H9 (cell line): ENCODE data around the gene FBXL13. TPM values are rescaled to one million over a fixed set of nuclear protein-coding genes. Genes with fewer than 3 reads are reported as not detected.
"Not testable (repeated sequence)": the region's sequence is repeated elsewhere in the genome, so short reads cannot be mapped to it uniquely, and the experiment has no call there.

Experiments
- DNase-seq: peaks from one replicate; pipeline ENCODE4 v3.0.0-alpha.2; 2017
- H2AFZ ChIP-seq: one replicate; pipeline ENCODE4 v1.6.1; 2013; ENCODE audit warnings: mild to moderate bottlenecking, low read length, control low read depth, moderate library complexity
- H2AK5ac ChIP-seq: 2 replicates; pipeline ENCODE4 v1.6.1; 2013; ENCODE audit warnings: low read length, control low read depth, mixed read lengths; ENCODE audit not compliant: insufficient read length
- H2BK120ac ChIP-seq: one replicate; pipeline ENCODE4 v1.6.1; 2013; ENCODE audit warnings: low read depth, mild to moderate bottlenecking, low read length, control low read depth, inconsistent platforms; ENCODE audit not compliant: poor library complexity, severe bottlenecking
- H2BK12ac ChIP-seq: 2 replicates; pipeline ENCODE4 v1.6.1; 2013; ENCODE audit warnings: low read length, control low read depth, mixed read lengths, low read depth; ENCODE audit not compliant: insufficient read length
- H2BK15ac ChIP-seq: 2 replicates; pipeline ENCODE4 v1.6.1; 2013; ENCODE audit warnings: low read depth, low read length, control low read depth
- H2BK20ac ChIP-seq: one replicate; pipeline ENCODE4 v1.6.1; 2013; ENCODE audit warnings: low read depth, mild to moderate bottlenecking, low read length, control low read depth, inconsistent platforms; ENCODE audit not compliant: poor library complexity, severe bottlenecking
- H2BK5ac ChIP-seq: 2 replicates; pipeline ENCODE4 v1.6.1; 2013; ENCODE audit warnings: low read length, control low read depth, mixed read lengths; ENCODE audit not compliant: insufficient read length
- H3K14ac ChIP-seq: 2 replicates; pipeline ENCODE4 v1.6.1; 2013; ENCODE audit warnings: low read length, control low read depth; ENCODE audit not compliant: insufficient read depth
- H3K18ac ChIP-seq: 2 replicates; pipeline ENCODE4 v1.6.1; 2013; ENCODE audit warnings: low read depth, mild to moderate bottlenecking, mixed read lengths, low read length, control low read depth; ENCODE audit not compliant: insufficient read length
- H3K23ac ChIP-seq: 2 replicates; pipeline ENCODE4 v1.6.1; 2013; ENCODE audit warnings: low read length, control low read depth, mixed read lengths, low read depth; ENCODE audit not compliant: insufficient read length
- H3K23me2 ChIP-seq: 2 replicates; pipeline ENCODE4 v1.6.1; 2013; ENCODE audit warnings: low read depth, mild to moderate bottlenecking, mixed read lengths, low read length, control low read depth; ENCODE audit not compliant: insufficient read length, poor library complexity, severe bottlenecking
- H3K27ac ChIP-seq: 2 replicates; pipeline ENCODE4 v1.5.1; 2013; ENCODE audit warnings: low read length, control low read depth, mixed read lengths, low read depth; ENCODE audit not compliant: insufficient read length
- H3K27me3 ChIP-seq: 2 replicates; pipeline ENCODE4 v1.6.1; 2013; ENCODE audit warnings: low read length, control low read depth, inconsistent platforms; ENCODE audit not compliant: insufficient read depth
- H3K4ac ChIP-seq: 2 replicates; pipeline ENCODE4 v1.6.1; 2013; ENCODE audit warnings: low read depth, mild to moderate bottlenecking, control low read depth, inconsistent platforms, low read length, moderate library complexity
- H3K4me1 ChIP-seq: 2 replicates; pipeline ENCODE4 v1.6.1; 2013; ENCODE audit warnings: low read length, control low read depth, inconsistent platforms; ENCODE audit not compliant: insufficient read depth
- H3K4me2 ChIP-seq: 2 replicates; pipeline ENCODE4 v1.6.1; 2013; ENCODE audit warnings: low read length, control low read depth, mixed read lengths; ENCODE audit not compliant: insufficient read length, insufficient read depth
- H3K56ac ChIP-seq: 2 replicates; pipeline ENCODE4 v1.6.1; 2013; ENCODE audit warnings: low read depth, mild to moderate bottlenecking, mixed read lengths, low read length, control low read depth; ENCODE audit not compliant: insufficient read length
- H3K79me1 ChIP-seq: 2 replicates; pipeline ENCODE4 v1.6.1; 2013; ENCODE audit warnings: low read depth, mild to moderate bottlenecking, moderate library complexity, low read length, control low read depth, inconsistent platforms; ENCODE audit not compliant: insufficient read depth, poor library complexity, severe bottlenecking
- H3K79me2 ChIP-seq: 2 replicates; pipeline ENCODE4 v1.6.1; 2013; ENCODE audit warnings: low read length, control low read depth, inconsistent platforms; ENCODE audit not compliant: insufficient read depth
- H3K9ac ChIP-seq: 2 replicates; pipeline ENCODE4 v1.6.1; 2013; ENCODE audit warnings: low read length, control low read depth, mixed read lengths; ENCODE audit not compliant: insufficient read length; ENCODE audit errors: extremely low read depth
- H3K9me3 ChIP-seq: one replicate; pipeline ENCODE4 v1.6.1; 2013; ENCODE audit warnings: low read depth, low read length, inconsistent platforms; ENCODE audit not compliant: control insufficient read depth
- H3T11ph ChIP-seq: one replicate; pipeline ENCODE4 v1.6.1; 2013; ENCODE audit warnings: mild to moderate bottlenecking, low read length, control low read depth, inconsistent platforms
- H4K20me1 ChIP-seq: one replicate; pipeline ENCODE4 v1.6.1; 2013; ENCODE audit not compliant: control insufficient read depth, insufficient read length, insufficient read depth
- H4K5ac ChIP-seq: 2 replicates; pipeline ENCODE4 v1.6.1; 2013; ENCODE audit warnings: low read depth, mild to moderate bottlenecking, mixed read lengths, low read length, control low read depth; ENCODE audit not compliant: insufficient read length
- H4K8ac ChIP-seq: replicated peaks from 2 replicates; pipeline ENCODE4 v1.6.1; 2013; ENCODE audit warnings: low read length, control low read depth, mixed read lengths, low read depth; ENCODE audit not compliant: insufficient read length
- H4K91ac ChIP-seq: 2 replicates; pipeline ENCODE4 v1.6.1; 2013; ENCODE audit warnings: low read depth, mild to moderate bottlenecking, moderate library complexity, mixed read lengths, low read length, control low read depth; ENCODE audit not compliant: insufficient read length
- H3K27ac Mint-ChIP-seq, 3 experiments: 2 replicates in 2 of 3; 3 replicates in 1 of 3; pipeline ENCODE4 v1.8.0; 2020 to 2021; ENCODE audit warnings: mixed read lengths in 3 of 3, mild to moderate bottlenecking in 1 of 3, moderate library complexity in 1 of 3
- H3K27me3 Mint-ChIP-seq: 2 replicates; pipeline ENCODE4 v1.8.0; 2021; ENCODE audit warnings: low read depth, mild to moderate bottlenecking, moderate library complexity, mixed read lengths
- H3K36me3 Mint-ChIP-seq, 3 experiments: 2 replicates in 2 of 3; 3 replicates in 1 of 3; pipeline ENCODE4 v1.8.0; 2020 to 2021; ENCODE audit warnings: low read depth in 3 of 3, mixed read lengths in 3 of 3; ENCODE audit not compliant: insufficient read depth in 1 of 3
- H3K4me1 Mint-ChIP-seq, 2 experiments: 2 replicates each; pipeline ENCODE4 v1.8.0; 2020; ENCODE audit warnings: mixed read lengths in 2 of 2
- H3K4me3 Mint-ChIP-seq, 2 experiments: 2 replicates in 1 of 2; 3 replicates in 1 of 2; pipeline ENCODE4 v1.8.0; 2020 to 2021; ENCODE audit warnings: mild to moderate bottlenecking in 2 of 2, mixed read lengths in 2 of 2, moderate library complexity in 1 of 2
- H3K9me3 Mint-ChIP-seq, 2 experiments: 2 replicates in 1 of 2; 3 replicates in 1 of 2; pipeline ENCODE4 v1.8.0; 2020; ENCODE audit warnings: mild to moderate bottlenecking in 2 of 2, mixed read lengths in 2 of 2, moderate library complexity in 1 of 2
- WGBS: extraction: QIAGEN DNeasy Blood & Tissue Kit; methylation state at CpG from one replicate; pipeline ENCODE4 v1.1.7; 2013; ENCODE audit warnings: missing lambda C conversion rate, low lambda C conversion rate, mixed read lengths; ENCODE audit not compliant: insufficient read length; ENCODE audit errors: extremely low coverage; 5-methylcytosine and 5-hydroxymethylcytosine counted together
- total RNA-seq: library from RNA; stranded (reverse); gene quantifications from 2 replicates; pipeline ENCODE4 v1.2.1, GENCODE V29; 2021

Gene FBXL13
- total RNA-seq, 1 experiment from 2014 or later: 4.4 TPM

DNA sequence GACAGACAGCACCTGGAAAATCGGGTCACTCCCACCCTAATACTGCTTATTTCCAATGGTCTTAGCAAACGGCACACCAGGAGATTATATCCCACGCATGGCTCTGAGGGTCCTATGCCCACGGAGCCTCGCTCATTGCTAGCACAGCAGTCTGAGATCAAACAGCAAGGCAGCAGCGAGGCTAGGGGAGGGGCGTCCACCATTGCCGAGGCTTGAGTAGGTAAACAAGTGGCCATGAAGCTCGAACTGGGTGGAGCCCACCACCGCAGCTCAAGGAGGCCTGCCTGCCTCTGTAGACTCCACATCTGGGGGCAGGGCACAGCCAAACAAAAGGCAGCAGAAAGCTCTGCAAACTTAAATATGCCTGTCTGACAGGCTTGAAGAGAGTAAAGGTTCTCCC, 293.7 kb downstream of the FBXL13 start:
- H3K36me3 Mint-ChIP-seq: peaks cover 23 to 32% (median 31%) of the 10 kb centered on the region in 3 experiments
- H2BK5ac ChIP-seq: not testable (repeated sequence)

DNA sequence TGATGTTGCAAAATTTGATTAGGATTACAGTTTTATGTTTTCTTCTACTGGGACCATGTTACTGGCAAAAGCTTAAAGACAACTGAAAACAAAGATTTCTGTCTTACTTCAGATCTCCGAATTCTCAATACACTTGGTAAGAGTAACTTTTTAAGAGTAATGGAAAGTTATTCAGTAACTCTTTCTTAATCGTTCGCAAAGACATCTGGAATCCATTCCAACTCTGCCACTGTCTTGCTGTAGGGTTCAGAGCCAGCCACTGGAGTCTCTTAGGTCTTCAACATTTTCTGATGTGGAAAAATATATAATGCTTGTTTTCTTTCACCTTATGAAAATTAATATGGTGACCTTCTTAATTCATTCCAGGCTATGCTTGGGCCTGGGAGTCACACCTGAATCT, 295.9 kb downstream of the FBXL13 start:
- H3K4me3 Mint-ChIP-seq, H2BK15ac ChIP-seq, H4K91ac ChIP-seq, H3K9me3 ChIP-seq, H3K56ac ChIP-seq, H3K79me2 ChIP-seq, H3K23me2 ChIP-seq, H3K18ac ChIP-seq, H3K27me3 Mint-ChIP-seq, H3K4ac ChIP-seq, H3K27me3 ChIP-seq, H3T11ph ChIP-seq, H3K23ac ChIP-seq, H3K4me1 ChIP-seq, H2BK5ac ChIP-seq, H2BK12ac ChIP-seq, H2BK20ac ChIP-seq, H2AK5ac ChIP-seq, H4K8ac ChIP-seq, H3K14ac ChIP-seq, H3K27ac ChIP-seq, H4K5ac ChIP-seq, H3K4me2 ChIP-seq, DNase-seq, H3K79me1 ChIP-seq, H4K20me1 ChIP-seq, H3K27ac Mint-ChIP-seq, H2AFZ ChIP-seq, H3K4me1 Mint-ChIP-seq, H2BK120ac ChIP-seq, H3K9ac ChIP-seq: not testable (repeated sequence)
- WGBS: no CpG with 5 or more reads among the region's 3 CpGs
- Mint-ChIP-seq H3K36me3 (peaks cover 23 to 36% (median 31%) of the 10 kb centered on the region in 3 experiments), H3K9me3 (peaks cover 22 to 23% of the 10 kb centered on the region in 2 experiments)

More for the DNA sequence above, 293.7 kb downstream of the FBXL13 start:
- H3K4me3 Mint-ChIP-seq, H3K27me3 Mint-ChIP-seq, H3K27me3 ChIP-seq, H3K4me2 ChIP-seq, H3K4me1 ChIP-seq, H3K23me2 ChIP-seq, H3K18ac ChIP-seq, H2BK120ac ChIP-seq, H4K5ac ChIP-seq, H2BK15ac ChIP-seq, H4K91ac ChIP-seq, H3K14ac ChIP-seq, H3K4ac ChIP-seq, H2AFZ ChIP-seq, H3K4me1 Mint-ChIP-seq, H3K56ac ChIP-seq, H3K23ac ChIP-seq, H3K79me2 ChIP-seq, H2BK12ac ChIP-seq, H3T11ph ChIP-seq, H4K20me1 ChIP-seq, H3K9me3 ChIP-seq, H4K8ac ChIP-seq, DNase-seq, H3K27ac ChIP-seq, H3K9ac ChIP-seq, H2AK5ac ChIP-seq, H3K27ac Mint-ChIP-seq, H2BK20ac ChIP-seq, H3K79me1 ChIP-seq: not testable (repeated sequence)
- H3K9me3 Mint-ChIP-seq: peaks cover 25% of the 10 kb centered on the region in 2 experiments
- no CpG with 5 or more reads among the region's 10 CpGs for WGBS
